Heart left ventricle (tissue), 16 donors: ENCODE measurements around the gene SORL1. TPM values are rescaled to one million over a fixed set of nuclear protein-coding genes. Genes with fewer than 3 reads are reported as not detected.

ENCODE experiments used
- ATAC-seq, 4 donors: fragments of 200-7000 bp; cut with Tn5 transposase; one replicate each; pipeline ENCODE4 v1.9.1; 2020 to 2022; ENCODE audit warnings: moderate library complexity in 4 of 4, mild to moderate bottlenecking in 3 of 4, moderate number of reproducible peaks in 1 of 4
- DNase-seq, 5 donors: peaks; one replicate each; pipeline ENCODE4 v3.0.0-alpha.2; 2020
- H3K27ac ChIP-seq, 12 donors: fragments of 200-600 bp; sonication (generic) in 4 of 12; one replicate each; pipeline versions ENCODE4 v1.5.0 to v1.8.0; 2016 to 2022; ENCODE audit warnings: mild to moderate bottlenecking in 2 of 12
- H3K27me3 ChIP-seq, 9 donors: fragments of 200-600 bp; sonication (generic) in 2 of 9; one replicate each; pipeline versions ENCODE4 v1.5.1 to v1.8.0; 2016 to 2022; ENCODE audit warnings: mild to moderate bottlenecking in 3 of 9
- H3K36me3 ChIP-seq, 9 donors: fragments of 200-600 bp; sonication (generic) in 2 of 9; one replicate each; pipeline versions ENCODE4 v1.5.0 to v1.8.0; 2018 to 2022; ENCODE audit warnings: mild to moderate bottlenecking in 2 of 9
- H3K4me1 ChIP-seq, 12 donors: fragments of 200-600 bp; sonication (generic) in 4 of 12; one replicate each; pipeline versions ENCODE4 v1.5.0 to v1.8.0; 2016 to 2022; ENCODE audit warnings: mild to moderate bottlenecking in 3 of 12
- H3K4me3 ChIP-seq, 12 donors: fragments of 200-600 bp; sonication (generic) in 4 of 12; one replicate each; pipeline versions ENCODE4 v1.5.0 to v1.8.0; 2017 to 2022; ENCODE audit warnings: mild to moderate bottlenecking in 9 of 12, moderate library complexity in 4 of 12
- H3K9me3 ChIP-seq, 12 donors: fragments of 200-600 bp; sonication (generic) in 4 of 12; one replicate each; pipeline versions ENCODE4 v1.5.0 to v1.8.0; 2016 to 2022; ENCODE audit warnings: mild to moderate bottlenecking in 1 of 12
- POLR2A ChIP-seq, 2 donors: fragments of 450-650 bp; IDR thresholded peaks; one replicate each; pipeline ENCODE4 v1.6.1; 2017; ENCODE audit warnings: antibody characterized with exemption in 2 of 2, mild to moderate bottlenecking in 2 of 2, moderate library complexity in 2 of 2
- WGBS, 4 donors: extraction: QIAGEN DNeasy Blood & Tissue Kit in 2 of 4; methylation state at CpG; one replicate each; pipeline versions ENCODE4 v1.1.5 to v1.1.7; 2013 to 2018; 5-methylcytosine and 5-hydroxymethylcytosine counted together
- intact Hi-C, 10 donors: fragments of 100-400 bp; cut with DNase I; formaldehyde crosslinking; loops; one replicate each; pipeline versions ENCODE4 v1.11.1 to v1.14.2; 2022
- polyA plus RNA-seq, 2 donors: library from polyadenylated mRNA; stranded (reverse); fragments of 200-250 nt; gene quantifications; one replicate each; pipeline ENCODE4 v1.2.3, GENCODE V29; 2013
- total RNA-seq, 9 donors: library from RNA; depleted of rRNA in 2 of 9; stranded (reverse); fragments of >200 nt in 2 of 9; fragmentation: NEBNext Ultra II Directional in 3 of 9; extraction: Animal tissue kit (Norgen Biotek cat#: 25700) in 3 of 9; gene quantifications; one replicate each; pipeline versions ENCODE4 v1.1.0 to v1.2.4, GENCODE V29; 2016 to 2023
- TF ChIP-seq, protein P1 (sequence below), 12 donors: fragments of 200-600 bp; sonication (generic) in 4 of 12; IDR thresholded peaks; one replicate each; pipeline versions ENCODE4 v1.5.0 to v1.8.0; 2018 to 2022; ENCODE audit warnings: antibody characterized with exemption in 12 of 12, mild to moderate bottlenecking in 5 of 12
- donor health status: ischemic (EF 13 %, LVEDD 7.1; RV severe dilation, severe dysfunction).
- donor health status: healthy with polysubstance abuse.
- donor health status: DM: no; HTN: yes; CAD: no.
- donor health status: DM: no; HTN: no; CAD: no.
- donor health status: ischemic (EF 25% LVEDD 6.9; RV normal size, moderate dysfunction).
- donor health status: ischemic (EF 25% LVEDD 5.7; RV mildly dilated, moderate dysfunction).
- donor health status: healthy.
- donor health status: DM: yes; HTN: yes; CAD: no.
- donor health status: ischemic (EF 35%, LVEDD 5.7; RV mildly dilated, moderate dysfunction).
- donor health status: nonischemic (EF 11% LVEDD 7.7; RV severe dilation, severe dysfunction).
- donor health status: DM: yes; HTN: yes; CAD: no.
- donor health status: PGD.
- donor health status: ischemic (EF 29% LVEDD 5.4; RV normal size, mild dysfunction).
- donor health status: nonischemic (EF 23%, LVEDD 6.1; RV moderate dilation, normal function).

Gene SORL1
- total and polyA plus RNA-seq, 11 donors = 0.72 to 20.5 (median 5.2) TPM

GRCh38 chr11:121659811-121660210 lies 207.7 kb downstream of the SORL1 start:
- Histone ChIP-seq H3K4me1 (peaks cover 0 to 20% (median 12%) of the 10 kb centered on the region in 12 donors), H3K27me3 (no peaks in the 10 kb centered on the region), H3K36me3 (no peaks in the 10 kb centered on the region), H3K9me3 (no peaks in the 10 kb centered on the region), H3K4me3 (no peak overlapping the region), H3K27ac (no peak overlapping the region)
- intact Hi-C loops = loop anchor here in 9 of 10 donors (5.0 to 10.0 kb wide), 11 partner anchors 65 to 847 kb away; no protein-coding TSS in a partner anchor
- TF ChIP-seq POLR2A (IDR thresholded peaks at IDR 0.05) = no peak
- TF ChIP-seq, protein P1, sequence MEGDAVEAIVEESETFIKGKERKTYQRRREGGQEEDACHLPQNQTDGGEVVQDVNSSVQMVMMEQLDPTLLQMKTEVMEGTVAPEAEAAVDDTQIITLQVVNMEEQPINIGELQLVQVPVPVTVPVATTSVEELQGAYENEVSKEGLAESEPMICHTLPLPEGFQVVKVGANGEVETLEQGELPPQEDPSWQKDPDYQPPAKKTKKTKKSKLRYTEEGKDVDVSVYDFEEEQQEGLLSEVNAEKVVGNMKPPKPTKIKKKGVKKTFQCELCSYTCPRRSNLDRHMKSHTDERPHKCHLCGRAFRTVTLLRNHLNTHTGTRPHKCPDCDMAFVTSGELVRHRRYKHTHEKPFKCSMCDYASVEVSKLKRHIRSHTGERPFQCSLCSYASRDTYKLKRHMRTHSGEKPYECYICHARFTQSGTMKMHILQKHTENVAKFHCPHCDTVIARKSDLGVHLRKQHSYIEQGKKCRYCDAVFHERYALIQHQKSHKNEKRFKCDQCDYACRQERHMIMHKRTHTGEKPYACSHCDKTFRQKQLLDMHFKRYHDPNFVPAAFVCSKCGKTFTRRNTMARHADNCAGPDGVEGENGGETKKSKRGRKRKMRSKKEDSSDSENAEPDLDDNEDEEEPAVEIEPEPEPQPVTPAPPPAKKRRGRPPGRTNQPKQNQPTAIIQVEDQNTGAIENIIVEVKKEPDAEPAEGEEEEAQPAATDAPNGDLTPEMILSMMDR (IDR thresholded peaks at IDR 0.05) = no peak
- ATAC-seq (no peak), DNase-seq (no peak)
- 92 to 94% (median 93%) methylated on average over 3 of the region's 3 CpGs for WGBS, 4 donors

DNA sequence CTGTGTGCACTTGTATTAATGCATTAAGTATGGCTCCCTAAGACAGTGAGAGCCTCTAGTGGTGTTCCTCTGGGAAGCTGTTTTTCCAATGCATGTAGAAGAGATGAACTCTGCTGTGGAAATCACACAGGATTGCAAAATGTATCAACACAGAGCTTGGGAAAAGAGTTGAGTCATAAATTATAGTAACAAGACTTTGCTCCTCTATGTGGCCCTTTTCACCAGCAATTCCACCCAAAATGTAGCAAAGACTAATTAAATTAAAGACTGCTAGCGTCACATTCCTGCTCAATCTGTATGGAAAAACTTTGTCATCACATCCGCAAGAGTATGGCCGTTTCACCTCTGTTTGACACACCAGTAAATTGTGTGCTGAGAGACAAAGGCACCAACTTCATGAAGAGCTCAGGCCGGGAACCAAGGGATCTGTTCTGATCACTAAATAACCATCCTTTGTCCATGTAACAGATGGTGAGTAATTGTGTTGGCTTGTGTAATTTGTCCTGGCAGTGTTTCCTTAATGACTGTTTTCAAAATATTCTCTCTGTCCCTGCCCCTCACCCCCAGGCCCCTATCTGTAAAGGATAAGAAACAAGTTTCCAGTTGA lies 209.9 kb downstream of the SORL1 start:
- intact Hi-C loops = loop anchor here in 1 of 10 donors (10.0 kb wide), 1 partner anchor 293 kb away; no protein-coding TSS in a partner anchor
- 51 to 74% (median 56%) methylated on average over 4 of the region's 4 CpGs for WGBS, 4 donors

DNA sequence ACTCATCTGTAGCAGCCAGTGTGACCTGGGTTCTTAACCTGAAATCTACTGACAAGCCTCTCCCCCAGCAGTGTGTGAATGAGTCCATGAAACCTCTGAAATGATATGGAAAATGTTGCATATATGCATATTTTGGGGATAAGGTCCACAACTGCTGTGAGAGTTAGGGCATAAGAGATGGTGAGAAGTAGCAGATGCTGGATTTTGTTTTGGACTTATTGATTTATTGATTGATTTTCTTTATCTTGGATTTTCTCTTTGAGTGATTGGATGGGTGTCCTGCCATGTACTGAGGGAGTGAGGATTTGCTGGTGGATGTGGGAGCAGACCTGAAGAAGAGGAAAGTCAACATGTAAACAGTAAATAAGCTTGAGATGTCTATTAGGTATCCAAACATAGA lies 212.0 kb downstream of the SORL1 start:
- intact Hi-C loops = loop anchor here in 1 of 10 donors (10.0 kb wide), 1 partner anchor 291 kb away; no protein-coding TSS in a partner anchor
- no peaks in the 10 kb centered on the region for H3K9me3 ChIP-seq
- no peaks in the 10 kb centered on the region for H3K4me1 ChIP-seq
- no peak for DNase-seq
- H3K4me3 ChIP-seq = no peak overlapping the region
- no peaks in the 10 kb centered on the region for H3K36me3 ChIP-seq
- no peak for ATAC-seq
- H3K27me3 ChIP-seq = no peaks in the 10 kb centered on the region
- no peak for TF ChIP-seq POLR2A (IDR thresholded peaks at IDR 0.05)
- TF ChIP-seq, protein P1 (IDR thresholded peaks at IDR 0.05) = no peak
- H3K27ac ChIP-seq = no peak overlapping the region

More for the DNA sequence above, 209.9 kb downstream of the SORL1 start:
- ATAC-seq (peak in 3 of 4 donors; percentile 20 to 77 (median 72)), DNase-seq (no peak)
- peak overlapping the region in 5 of 12 donors; percentile 4 to 28 (median 19) for H3K27ac ChIP-seq
- H3K27me3 ChIP-seq = no peaks in the 10 kb centered on the region
- H3K9me3 ChIP-seq = no peaks in the 10 kb centered on the region
- no peaks in the 10 kb centered on the region for H3K36me3 ChIP-seq
- H3K4me3 ChIP-seq = no peak overlapping the region
- H3K4me1 ChIP-seq = peaks cover 0 to 4% (median 0%) of the 10 kb centered on the region in 12 donors
- TF ChIP-seq, protein P1 (IDR thresholded peaks at IDR 0.05) = no peak
- TF ChIP-seq POLR2A (IDR thresholded peaks at IDR 0.05) = no peak

DNA sequence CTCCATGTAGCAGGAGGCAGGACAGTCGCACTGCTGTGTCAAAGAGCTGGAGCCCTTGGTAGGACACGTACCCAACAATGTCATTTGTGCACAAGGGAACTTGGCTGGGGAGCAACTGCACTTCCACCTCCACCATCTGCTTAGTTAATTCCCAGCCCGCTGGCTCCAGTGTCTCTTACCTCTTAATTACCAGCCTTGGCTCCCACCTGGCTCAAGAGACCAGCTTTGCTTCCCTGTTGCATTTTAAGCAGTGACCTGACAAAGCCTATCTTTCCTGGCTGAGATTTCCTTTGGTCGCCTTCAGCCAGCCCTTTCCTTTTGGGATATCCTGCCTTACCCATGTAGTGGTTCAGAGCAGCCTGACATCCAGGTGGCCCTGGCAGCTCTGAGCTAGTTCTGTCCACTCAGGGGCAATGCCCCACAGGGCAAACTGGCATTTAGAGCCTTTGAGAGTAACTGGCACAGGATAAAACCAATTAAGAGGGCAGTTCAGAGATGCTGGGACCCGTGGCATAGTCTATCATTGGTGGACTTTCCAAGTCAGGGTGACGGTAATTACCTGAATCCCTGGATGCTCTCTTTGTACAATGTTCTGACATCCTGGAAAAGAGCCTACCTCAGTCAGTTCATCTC lies 213.2 kb downstream of the SORL1 start:
- Histone ChIP-seq H3K27ac (no peak overlapping the region), H3K27me3 (no peaks in the 10 kb centered on the region), H3K4me1 (peaks cover 0 to 4% (median 0%) of the 10 kb centered on the region in 12 donors), H3K4me3 (no peak overlapping the region), H3K36me3 (no peaks in the 10 kb centered on the region), H3K9me3 (no peaks in the 10 kb centered on the region)
- no peak for DNase-seq
- ATAC-seq = no peak
- WGBS, 4 donors = 70 to 77% (median 72%) methylated on average over 6 of the region's 6 CpGs
- TF ChIP-seq, protein P1 (IDR thresholded peaks at IDR 0.05) = no peak
- TF ChIP-seq POLR2A (IDR thresholded peaks at IDR 0.05) = no peak
- intact Hi-C loops = loop anchor here in 1 of 10 donors (10.0 kb wide), 1 partner anchor 289 kb away; no protein-coding TSS in a partner anchor
